HG03045 (cell line): ENCODE measurements around the gene NUTM1.
A peak's percentile ranks its signal among the peaks of the same experiment; 100 is the strongest.
"Not testable (repeated sequence)": the region's sequence is repeated elsewhere in the genome, so short reads cannot be mapped to it uniquely, and the experiment has no call there.

ENCODE experiments used
- ATAC-seq: cut with Tn5 transposase; IDR thresholded peaks from one replicate; pipeline ENCODE4 v1.9.1; 2021; ENCODE audit warnings: mild to moderate bottlenecking, moderate library complexity; ENCODE audit not compliant: unreplicated experiment

NUTM1 gene

GRCh38 chr15:34336991-34337556, 6.0 kb upstream of the NUTM1 start:
- ATAC-seq: peak; percentile 12

- peak; percentile 78 for ATAC-seq
Measured at GRCh38 chr15:34337557-34338306, 5.4 kb upstream of the NUTM1 start, which contains the start of gene SLC12A6. TSS of gene SLC12A6 (minus strand) at chr15:34337781. CDS start at chr15:34336680, 1,101 bp downstream.

DNA sequence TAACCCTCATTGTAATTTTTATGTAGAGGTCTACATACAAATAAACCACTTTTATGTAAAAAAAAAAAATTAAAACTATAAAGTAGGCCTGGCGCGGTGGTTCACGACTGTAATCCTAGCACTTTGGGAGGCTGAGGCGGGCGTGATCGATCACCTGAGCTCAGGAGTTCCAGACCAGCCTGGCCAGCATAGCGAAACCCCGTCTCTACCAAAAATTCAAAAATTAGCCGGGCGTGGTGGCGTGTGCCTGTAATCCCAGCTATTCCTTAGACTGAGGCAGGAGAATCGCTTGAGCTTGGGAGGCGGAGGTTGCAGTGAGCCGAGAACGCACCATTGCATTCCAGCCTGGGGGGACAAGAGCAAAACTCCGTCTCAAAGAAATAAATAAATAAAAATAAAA, 4.8 kb upstream of the NUTM1 start:
- ATAC-seq: no peak

DNA sequence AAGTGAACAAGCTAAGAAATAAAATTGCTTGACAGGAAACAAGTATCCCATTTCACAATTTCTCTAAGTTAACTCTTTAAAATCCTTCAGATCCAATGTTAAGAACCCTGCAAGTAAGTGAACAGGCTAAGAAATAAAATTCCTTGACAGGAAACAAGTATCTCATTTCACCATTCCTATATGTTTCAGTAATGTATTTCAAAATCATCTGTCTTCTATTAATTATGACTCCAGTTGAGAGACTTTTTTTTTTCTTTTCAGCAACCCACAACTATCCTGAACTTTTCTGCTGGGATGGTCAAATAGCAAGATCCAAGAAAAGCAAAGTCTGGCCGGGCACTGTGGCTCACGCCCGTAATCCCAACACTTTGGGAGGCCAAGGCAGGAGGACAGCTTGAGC, 3.2 kb upstream of the NUTM1 start:
- ATAC-seq: no peak

- no peak for ATAC-seq
Measured at GRCh38 chr15:34341381-34342212, 1.5 kb upstream of the NUTM1 start.

DNA sequence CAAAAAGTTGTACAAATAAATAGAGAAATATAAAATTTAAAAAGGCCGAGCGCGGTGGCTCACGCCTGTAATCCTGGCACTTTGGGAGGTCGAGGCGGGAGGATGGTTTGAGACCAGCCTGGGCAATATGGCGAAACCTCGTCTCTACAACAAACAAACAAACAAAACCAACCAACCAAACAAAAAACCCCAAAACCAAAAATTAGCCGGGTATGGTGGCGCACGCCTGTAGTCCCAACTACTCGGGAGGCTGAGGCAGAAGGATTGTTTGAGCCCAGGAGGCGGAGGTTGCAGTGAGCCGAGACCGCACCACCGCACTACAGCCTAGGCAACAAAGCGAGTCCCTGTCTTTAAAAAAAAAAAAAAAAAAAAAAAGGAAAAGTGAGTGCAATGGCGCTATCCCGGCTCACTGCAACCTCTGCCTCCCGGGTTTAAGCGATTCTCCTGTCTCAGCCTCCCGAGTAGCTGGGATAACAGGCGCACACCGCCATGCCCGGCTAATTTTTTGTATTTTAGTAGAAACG, 840 bp upstream of the NUTM1 start:
- not testable (repeated sequence) for ATAC-seq

DNA sequence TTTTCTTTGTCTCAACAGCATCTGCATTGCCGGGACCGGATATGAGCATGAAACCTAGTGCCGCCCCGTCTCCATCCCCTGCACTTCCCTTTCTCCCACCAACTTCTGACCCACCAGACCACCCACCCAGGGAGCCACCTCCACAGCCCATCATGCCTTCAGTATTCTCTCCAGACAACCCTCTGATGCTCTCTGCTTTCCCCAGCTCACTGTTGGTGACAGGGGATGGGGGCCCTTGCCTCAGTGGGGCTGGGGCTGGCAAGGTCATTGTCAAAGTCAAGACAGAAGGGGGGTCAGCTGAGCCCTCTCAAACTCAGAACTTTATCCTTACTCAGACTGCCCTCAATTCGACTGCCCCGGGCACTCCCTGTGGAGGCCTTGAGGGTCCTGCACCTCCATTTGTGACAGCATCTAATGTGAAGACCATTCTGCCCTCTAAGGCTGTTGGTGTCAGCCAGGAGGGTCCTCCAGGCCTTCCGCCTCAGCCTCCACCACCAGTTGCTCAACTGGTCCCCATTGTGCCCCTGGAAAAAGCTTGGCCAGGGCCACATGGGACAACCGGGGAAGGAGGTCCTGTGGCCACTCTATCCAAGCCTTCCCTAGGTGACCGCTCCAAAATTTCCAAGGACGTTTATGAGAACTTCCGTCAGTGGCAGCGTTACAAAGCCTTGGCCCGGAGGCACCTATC, 5.0 kb downstream of the NUTM1 start:
- ATAC-seq: no peak

DNA sequence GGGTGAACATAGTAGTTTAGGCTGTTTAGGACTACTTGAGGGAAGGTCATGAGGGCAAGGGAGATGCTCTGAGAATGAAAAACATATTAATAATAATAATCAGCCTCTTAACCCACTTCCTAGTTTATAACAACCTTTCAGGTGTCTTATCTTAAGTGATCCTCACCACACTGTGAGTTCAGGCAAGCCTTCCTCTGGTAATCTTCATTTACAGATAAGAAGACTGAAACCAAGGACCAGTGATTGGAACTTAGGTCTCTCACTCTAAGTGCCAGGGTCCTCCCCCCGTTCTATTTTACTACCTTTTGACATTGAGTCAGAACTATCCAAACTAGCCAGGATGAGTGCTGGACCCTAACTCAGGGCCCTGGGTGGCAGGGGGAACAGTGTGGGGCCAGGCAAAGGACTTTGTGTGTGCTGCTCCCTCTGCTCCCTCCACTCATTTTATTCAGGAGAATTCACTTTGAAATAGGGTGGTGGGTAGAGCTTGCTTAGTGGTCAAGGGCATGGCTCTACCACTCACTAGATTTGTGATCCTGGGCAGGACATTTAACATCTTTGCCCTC, 5.7 kb downstream of the NUTM1 start:
- no peak for ATAC-seq

DNA sequence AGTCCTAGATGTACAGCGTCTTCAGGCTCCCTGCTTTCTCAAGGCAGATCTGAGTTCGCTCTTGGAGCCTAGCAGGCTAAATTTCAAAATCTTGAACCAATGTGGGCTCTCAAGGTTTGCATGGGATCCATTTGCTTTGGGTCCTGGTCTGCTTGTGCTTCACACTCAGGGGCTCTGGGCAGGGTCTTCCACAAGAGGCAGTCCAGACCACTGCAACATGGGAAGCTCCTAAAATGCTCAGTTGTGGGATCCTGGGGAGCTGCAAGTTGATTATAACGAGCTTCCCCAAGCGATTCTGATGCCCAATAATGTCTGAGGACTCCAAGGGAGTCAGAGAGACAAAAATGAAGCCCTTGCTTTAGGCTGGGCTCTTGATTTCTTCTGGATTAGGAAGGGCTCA, 6.7 kb downstream of the NUTM1 start:
- no peak for ATAC-seq

GRCh38 chr15:34352996-34353395, 9.9 kb downstream of the NUTM1 start:
- ATAC-seq: not testable (repeated sequence)

GRCh38 chr15:34353627-34354026, 10.5 kb downstream of the NUTM1 start:
- no peak for ATAC-seq

GRCh38 chr15:34354286-34354685, 11.2 kb downstream of the NUTM1 start:
- no peak for ATAC-seq

- no peak for ATAC-seq
Measured at GRCh38 chr15:34355241-34355640, 12.1 kb downstream of the NUTM1 start.

- ATAC-seq: no peak
Measured at GRCh38 chr15:34357653-34358052, 14.5 kb downstream of the NUTM1 start.

GRCh38 chr15:34358367-34358766, 15.3 kb downstream of the NUTM1 start:
- no peak for ATAC-seq

- ATAC-seq: no peak
Measured at GRCh38 chr15:34358948-34359347, 15.8 kb downstream of the NUTM1 start.

DNA sequence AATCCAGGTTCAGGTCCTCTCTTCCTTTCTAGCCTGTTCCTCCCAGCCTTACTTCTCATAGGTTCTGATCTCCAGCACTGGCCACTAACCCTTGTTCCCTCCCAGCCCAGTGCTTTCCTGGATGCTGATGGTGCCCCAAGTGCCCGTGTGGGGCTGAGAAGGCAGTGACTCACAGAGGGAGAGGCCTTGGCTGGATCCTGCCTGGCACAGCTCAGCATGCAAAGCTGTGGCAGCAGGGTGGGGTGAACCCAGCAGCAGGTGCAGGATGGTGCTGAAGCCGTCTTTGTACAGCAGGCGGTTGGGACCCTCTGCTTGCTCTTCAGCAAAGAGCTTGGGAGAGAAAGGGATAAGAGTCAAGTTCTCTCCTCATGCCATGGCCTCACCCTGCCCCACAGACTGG, 16.3 kb downstream of the NUTM1 start:
- no peak for ATAC-seq

- ATAC-seq: no peak
Measured at GRCh38 chr15:34360298-34360697, 17.2 kb downstream of the NUTM1 start.

DNA sequence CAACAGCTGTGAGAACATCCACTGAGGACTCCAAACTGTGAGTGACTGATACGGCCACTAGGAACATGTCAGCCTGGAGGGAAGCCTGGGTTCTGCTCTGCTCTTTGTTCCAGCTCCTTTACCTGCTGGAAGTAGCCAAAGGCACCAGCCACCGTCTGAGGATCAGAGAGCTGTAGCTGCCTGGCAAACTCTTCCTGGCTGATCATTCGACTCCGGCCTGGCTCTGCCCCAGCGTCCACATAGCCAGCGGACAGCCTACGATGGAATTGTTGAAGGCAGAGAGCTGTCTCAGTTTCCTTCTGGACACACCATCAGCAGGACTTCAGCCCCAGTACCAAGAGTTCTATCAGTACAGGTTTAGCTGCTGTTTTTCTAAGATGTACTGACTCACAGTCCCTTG, 18.2 kb downstream of the NUTM1 start:
- ATAC-seq: no peak

- no peak for ATAC-seq
Measured at GRCh38 chr15:34362047-34362773, 19.1 kb downstream of the NUTM1 start.
